ENCODE results near the gene TNRC18.

The TNRC18 gene

GRCh38 chr7:5435291-5436002 is 11.8 kb upstream of the TNRC18 start:
- Histone ChIP-seq H3K9ac (ENCODE audit: low read length) (no peak overlapping the region), H3K36me3 (ENCODE audit: low read length) (no peaks in the 10 kb centered on the region), H3K9me2 (replicated peaks; ENCODE audit: insufficient read depth, low read length) (no peaks in the 10 kb centered on the region), H3K9me3 (ENCODE audit: insufficient read depth, low read length) (no peaks in the 10 kb centered on the region), H2AFZ (ENCODE audit: low read depth, low read length, severe bottlenecking) (no peak overlapping the region), H3K27ac (ENCODE audit: low read depth, low read length) (no peak overlapping the region), H3K79me2 (ENCODE audit: insufficient read depth, low read length) (no peaks in the 10 kb centered on the region), H4K20me1 (ENCODE audit: low read depth, low read length) (no peaks in the 10 kb centered on the region), H3K4me2 (ENCODE audit: low read depth, low read length, poor library complexity, severe bottlenecking) (no peak overlapping the region), H3K27me3 (ENCODE audit: low read length) (no peaks in the 10 kb centered on the region), H3K4me3 (ENCODE audit: insufficient read depth, low read length, poor library complexity, severe bottlenecking) (no peak overlapping the region), H3F3A (ENCODE audit: insufficient read depth) (no peaks in the 10 kb centered on the region)
- no peak for TF ChIP-seq CTCF (IDR thresholded peaks at IDR 0.05; ENCODE audit: insufficient read depth, low read length, poor library complexity, severe bottlenecking)
- TF ChIP-seq EZH2phosphoT487 (conservative IDR thresholded peaks at IDR 0.05; ENCODE audit: low read length), result no peak

GRCh38 chr7:5433181-5433580 is 9.5 kb upstream of the TNRC18 start:
- Histone ChIP-seq H3K27me3 (ENCODE audit: low read length) (no peaks in the 10 kb centered on the region), H2AFZ (ENCODE audit: low read depth, low read length, severe bottlenecking) (no peak overlapping the region), H3K4me2 (ENCODE audit: low read depth, low read length, poor library complexity, severe bottlenecking) (no peak overlapping the region), H3K9me3 (ENCODE audit: insufficient read depth, low read length) (no peaks in the 10 kb centered on the region), H3K9ac (ENCODE audit: low read length) (no peak overlapping the region), H3K79me2 (ENCODE audit: insufficient read depth, low read length) (no peaks in the 10 kb centered on the region), H3K4me3 (ENCODE audit: insufficient read depth, low read length, poor library complexity, severe bottlenecking) (no peak overlapping the region), H4K20me1 (ENCODE audit: low read depth, low read length) (no peaks in the 10 kb centered on the region), H3K9me2 (replicated peaks; ENCODE audit: insufficient read depth, low read length) (no peaks in the 10 kb centered on the region), H3K36me3 (ENCODE audit: low read length) (no peaks in the 10 kb centered on the region), H3K27ac (ENCODE audit: low read depth, low read length) (no peak overlapping the region), H3F3A (ENCODE audit: insufficient read depth) (no peaks in the 10 kb centered on the region)
- TF ChIP-seq CTCF (IDR thresholded peaks at IDR 0.05; ENCODE audit: insufficient read depth, low read length, poor library complexity, severe bottlenecking) (no peak), EZH2phosphoT487 (conservative IDR thresholded peaks at IDR 0.05; ENCODE audit: low read length) (no peak)

GRCh38 chr7:5432691-5433090 is 9.1 kb upstream of the TNRC18 start:
- TF ChIP-seq CTCF (IDR thresholded peaks at IDR 0.05; ENCODE audit: insufficient read depth, low read length, poor library complexity, severe bottlenecking) (no peak), EZH2phosphoT487 (conservative IDR thresholded peaks at IDR 0.05; ENCODE audit: low read length) (no peak)
- no peak overlapping the region for H3K4me3 ChIP-seq (ENCODE audit: insufficient read depth, low read length, poor library complexity, severe bottlenecking)
- H3K9me2 ChIP-seq (replicated peaks; ENCODE audit: insufficient read depth, low read length), result no peaks in the 10 kb centered on the region
- H3K9me3 ChIP-seq (ENCODE audit: insufficient read depth, low read length), result no peaks in the 10 kb centered on the region
- no peak overlapping the region for H2AFZ ChIP-seq (ENCODE audit: low read depth, low read length, severe bottlenecking)
- no peaks in the 10 kb centered on the region for H3K36me3 ChIP-seq (ENCODE audit: low read length)
- H3K9ac ChIP-seq (ENCODE audit: low read length), result no peak overlapping the region
- H3K4me2 ChIP-seq (ENCODE audit: low read depth, low read length, poor library complexity, severe bottlenecking), result no peak overlapping the region
- H3K79me2 ChIP-seq (ENCODE audit: insufficient read depth, low read length), result no peaks in the 10 kb centered on the region
- H3K27me3 ChIP-seq (ENCODE audit: low read length), result no peaks in the 10 kb centered on the region
- H4K20me1 ChIP-seq (ENCODE audit: low read depth, low read length), result no peaks in the 10 kb centered on the region
- H3F3A ChIP-seq (ENCODE audit: insufficient read depth), result no peaks in the 10 kb centered on the region
- H3K27ac ChIP-seq (ENCODE audit: low read depth, low read length), result no peak overlapping the region

Measured in SU-DHL-6 (cell line).